ENCODE measurements around the gene PITX3.

PITX3 gene

DNA sequence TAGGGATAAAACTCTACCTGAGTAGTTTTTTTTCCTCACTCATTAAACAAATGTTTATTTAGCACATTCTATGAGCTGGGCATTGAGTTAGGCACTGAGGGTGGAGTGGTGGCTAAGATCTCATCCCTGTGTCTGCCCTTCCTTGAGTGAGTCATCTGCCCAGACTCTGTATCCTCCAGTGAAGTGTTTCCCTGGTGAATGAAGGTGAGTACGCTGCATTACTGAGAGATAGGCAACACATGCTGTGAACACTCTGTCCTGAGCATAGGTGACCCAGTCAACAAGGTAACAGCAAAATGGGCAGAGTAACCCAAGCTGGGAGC is 5.8 kb downstream of the PITX3 start:
- 0 out of 3 replicates have a peak, but pooled peaks have one; percentile 22 for ATAC-seq
- no peak for TF ChIP-seq SNAI2 (CRISPR knock-in tag; IDR thresholded peaks at IDR 0.05)
- TF ChIP-seq BACH2 (CRISPR knock-in tag; IDR thresholded peaks at IDR 0.05; ENCODE audit: borderline replicate concordance), result no peak
- no peak for TF ChIP-seq ZFP30 (CRISPR knock-in tag; IDR thresholded peaks at IDR 0.05)
- no peak for TF ChIP-seq ZC3H10 (CRISPR knock-in tag; IDR thresholded peaks at IDR 0.05)
- no peak for TF ChIP-seq OSR1 (CRISPR knock-in tag; IDR thresholded peaks at IDR 0.05)
- no peak for TF ChIP-seq TOX (CRISPR knock-in tag; IDR thresholded peaks at IDR 0.05; ENCODE audit: borderline replicate concordance)
- TF ChIP-seq CSDC2 (CRISPR knock-in tag; IDR thresholded peaks at IDR 0.05), result no peak
- no peak for TF ChIP-seq TCF4 (CRISPR knock-in tag; IDR thresholded peaks at IDR 0.05; ENCODE audit: borderline replicate concordance)
- TF ChIP-seq, protein P1, sequence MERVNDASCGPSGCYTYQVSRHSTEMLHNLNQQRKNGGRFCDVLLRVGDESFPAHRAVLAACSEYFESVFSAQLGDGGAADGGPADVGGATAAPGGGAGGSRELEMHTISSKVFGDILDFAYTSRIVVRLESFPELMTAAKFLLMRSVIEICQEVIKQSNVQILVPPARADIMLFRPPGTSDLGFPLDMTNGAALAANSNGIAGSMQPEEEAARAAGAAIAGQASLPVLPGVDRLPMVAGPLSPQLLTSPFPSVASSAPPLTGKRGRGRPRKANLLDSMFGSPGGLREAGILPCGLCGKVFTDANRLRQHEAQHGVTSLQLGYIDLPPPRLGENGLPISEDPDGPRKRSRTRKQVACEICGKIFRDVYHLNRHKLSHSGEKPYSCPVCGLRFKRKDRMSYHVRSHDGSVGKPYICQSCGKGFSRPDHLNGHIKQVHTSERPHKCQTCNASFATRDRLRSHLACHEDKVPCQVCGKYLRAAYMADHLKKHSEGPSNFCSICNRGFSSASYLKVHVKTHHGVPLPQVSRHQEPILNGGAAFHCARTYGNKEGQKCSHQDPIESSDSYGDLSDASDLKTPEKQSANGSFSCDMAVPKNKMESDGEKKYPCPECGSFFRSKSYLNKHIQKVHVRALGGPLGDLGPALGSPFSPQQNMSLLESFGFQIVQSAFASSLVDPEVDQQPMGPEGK (CRISPR knock-in tag; IDR thresholded peaks at IDR 0.05; ENCODE audit: borderline replicate concordance), result no peak
- TF ChIP-seq, protein P2, sequence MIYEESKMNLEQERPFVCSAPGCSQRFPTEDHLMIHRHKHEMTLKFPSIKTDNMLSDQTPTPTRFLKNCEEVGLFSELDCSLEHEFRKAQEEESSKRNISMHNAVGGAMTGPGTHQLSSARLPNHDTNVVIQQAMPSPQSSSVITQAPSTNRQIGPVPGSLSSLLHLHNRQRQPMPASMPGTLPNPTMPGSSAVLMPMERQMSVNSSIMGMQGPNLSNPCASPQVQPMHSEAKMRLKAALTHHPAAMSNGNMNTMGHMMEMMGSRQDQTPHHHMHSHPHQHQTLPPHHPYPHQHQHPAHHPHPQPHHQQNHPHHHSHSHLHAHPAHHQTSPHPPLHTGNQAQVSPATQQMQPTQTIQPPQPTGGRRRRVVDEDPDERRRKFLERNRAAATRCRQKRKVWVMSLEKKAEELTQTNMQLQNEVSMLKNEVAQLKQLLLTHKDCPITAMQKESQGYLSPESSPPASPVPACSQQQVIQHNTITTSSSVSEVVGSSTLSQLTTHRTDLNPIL (CRISPR knock-in tag; IDR thresholded peaks at IDR 0.05; ENCODE audit: low read depth), result no peak
- no peak for TF ChIP-seq ARNTL (CRISPR knock-in tag; IDR thresholded peaks at IDR 0.05; ENCODE audit: borderline replicate concordance, low read depth)
- TF ChIP-seq, protein P3, sequence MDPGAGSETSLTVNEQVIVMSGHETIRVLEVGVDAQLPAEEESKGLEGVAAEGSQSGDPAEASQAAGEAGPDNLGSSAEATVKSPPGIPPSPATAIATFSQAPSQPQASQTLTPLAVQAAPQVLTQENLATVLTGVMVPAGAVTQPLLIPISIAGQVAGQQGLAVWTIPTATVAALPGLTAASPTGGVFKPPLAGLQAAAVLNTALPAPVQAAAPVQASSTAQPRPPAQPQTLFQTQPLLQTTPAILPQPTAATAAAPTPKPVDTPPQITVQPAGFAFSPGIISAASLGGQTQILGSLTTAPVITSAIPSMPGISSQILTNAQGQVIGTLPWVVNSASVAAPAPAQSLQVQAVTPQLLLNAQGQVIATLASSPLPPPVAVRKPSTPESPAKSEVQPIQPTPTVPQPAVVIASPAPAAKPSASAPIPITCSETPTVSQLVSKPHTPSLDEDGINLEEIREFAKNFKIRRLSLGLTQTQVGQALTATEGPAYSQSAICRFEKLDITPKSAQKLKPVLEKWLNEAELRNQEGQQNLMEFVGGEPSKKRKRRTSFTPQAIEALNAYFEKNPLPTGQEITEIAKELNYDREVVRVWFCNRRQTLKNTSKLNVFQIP (CRISPR knock-in tag; IDR thresholded peaks at IDR 0.05; ENCODE audit: borderline replicate concordance, low read depth), result no peak
- no peak for TF ChIP-seq ZNF8 (CRISPR knock-in tag; IDR thresholded peaks at IDR 0.05)
- no peak for TF ChIP-seq ZNF565 (CRISPR knock-in tag; conservative IDR thresholded peaks at IDR 0.05; ENCODE audit: low read depth)
- TF ChIP-seq, protein P4, sequence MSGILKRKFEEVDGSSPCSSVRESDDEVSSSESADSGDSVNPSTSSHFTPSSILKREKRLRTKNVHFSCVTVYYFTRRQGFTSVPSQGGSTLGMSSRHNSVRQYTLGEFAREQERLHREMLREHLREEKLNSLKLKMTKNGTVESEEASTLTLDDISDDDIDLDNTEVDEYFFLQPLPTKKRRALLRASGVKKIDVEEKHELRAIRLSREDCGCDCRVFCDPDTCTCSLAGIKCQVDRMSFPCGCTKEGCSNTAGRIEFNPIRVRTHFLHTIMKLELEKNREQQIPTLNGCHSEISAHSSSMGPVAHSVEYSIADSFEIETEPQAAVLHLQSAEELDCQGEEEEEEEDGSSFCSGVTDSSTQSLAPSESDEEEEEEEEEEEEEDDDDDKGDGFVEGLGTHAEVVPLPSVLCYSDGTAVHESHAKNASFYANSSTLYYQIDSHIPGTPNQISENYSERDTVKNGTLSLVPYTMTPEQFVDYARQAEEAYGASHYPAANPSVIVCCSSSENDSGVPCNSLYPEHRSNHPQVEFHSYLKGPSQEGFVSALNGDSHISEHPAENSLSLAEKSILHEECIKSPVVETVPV (CRISPR knock-in tag; IDR thresholded peaks at IDR 0.05), result no peak
- no peak for TF ChIP-seq ESRRG (CRISPR knock-in tag; IDR thresholded peaks at IDR 0.05)
- no peak for TF ChIP-seq ZNF70 (CRISPR knock-in tag; IDR thresholded peaks at IDR 0.05)

DNA sequence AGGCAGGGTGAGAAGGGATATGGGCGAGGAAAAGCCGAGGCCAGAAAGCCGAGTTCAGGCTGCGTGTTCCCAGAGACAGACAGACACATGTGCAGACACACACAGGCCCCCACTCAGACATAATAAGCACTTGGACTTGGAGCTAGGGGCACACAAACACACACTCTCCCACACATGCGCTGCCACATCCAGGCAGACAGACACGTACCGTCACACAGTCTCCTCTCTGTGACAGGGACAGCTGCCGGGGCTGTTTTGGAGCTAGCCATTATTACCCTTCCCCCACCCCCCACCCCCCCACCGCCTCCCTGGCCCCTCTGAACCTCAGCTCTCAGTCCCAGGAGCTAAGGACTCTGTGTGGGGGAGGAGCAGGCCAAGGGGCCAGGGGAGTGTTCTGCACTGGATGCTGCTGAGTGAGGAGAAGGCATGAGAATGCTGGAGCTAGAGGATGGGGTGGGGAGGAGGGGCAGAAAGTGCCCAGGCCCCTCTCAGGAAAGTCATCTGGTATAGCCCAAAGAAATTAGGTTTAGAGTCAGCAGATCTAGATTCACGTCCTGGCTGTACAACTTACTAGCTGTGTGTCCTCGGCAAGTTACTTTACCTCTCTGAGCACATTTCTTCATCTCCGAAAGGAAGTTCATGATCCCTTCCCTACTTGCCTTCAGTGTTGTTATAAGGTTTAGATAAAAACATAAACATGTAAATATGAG is 6.3 kb downstream of the PITX3 start:
- no peak for ATAC-seq
- TF ChIP-seq ZNF70 (CRISPR knock-in tag; IDR thresholded peaks at IDR 0.05) (no peak), BACH2 (CRISPR knock-in tag; IDR thresholded peaks at IDR 0.05; ENCODE audit: borderline replicate concordance) (no peak), ZFP3 (CRISPR knock-in tag; IDR thresholded peaks at IDR 0.05) (no peak), ZC3H10 (CRISPR knock-in tag; IDR thresholded peaks at IDR 0.05) (no peak), ESRRG (CRISPR knock-in tag; IDR thresholded peaks at IDR 0.05) (no peak), SNAI2 (CRISPR knock-in tag; IDR thresholded peaks at IDR 0.05) (no peak), ZNF8 (CRISPR knock-in tag; IDR thresholded peaks at IDR 0.05) (no peak), ZNF565 (CRISPR knock-in tag; conservative IDR thresholded peaks at IDR 0.05; ENCODE audit: low read depth) (no peak), TOX (CRISPR knock-in tag; IDR thresholded peaks at IDR 0.05; ENCODE audit: borderline replicate concordance) (no peak)

DNA sequence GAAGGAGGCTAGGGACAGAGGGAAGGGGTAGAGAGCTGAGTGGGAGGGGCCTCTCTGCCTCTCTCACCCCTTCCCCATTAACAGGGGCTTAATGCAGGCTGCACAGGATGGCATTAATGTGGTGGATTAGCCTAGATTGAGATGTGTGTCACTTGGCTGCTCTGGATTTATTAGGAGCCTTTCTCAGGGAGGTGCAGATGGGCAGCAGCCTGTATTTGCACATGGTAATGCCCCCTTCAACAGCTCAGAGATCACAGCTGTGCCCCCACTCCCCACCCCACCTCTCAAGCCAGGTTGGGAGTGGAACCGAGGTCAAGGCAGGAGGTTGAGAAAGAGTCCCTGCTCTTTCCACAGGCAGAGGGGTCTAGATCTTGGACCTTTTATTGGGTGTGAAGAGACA is 7.3 kb downstream of the PITX3 start:
- ATAC-seq, result no peak
- TF ChIP-seq ZC3H10 (CRISPR knock-in tag; IDR thresholded peaks at IDR 0.05), result no peak
- TF ChIP-seq, protein P5, sequence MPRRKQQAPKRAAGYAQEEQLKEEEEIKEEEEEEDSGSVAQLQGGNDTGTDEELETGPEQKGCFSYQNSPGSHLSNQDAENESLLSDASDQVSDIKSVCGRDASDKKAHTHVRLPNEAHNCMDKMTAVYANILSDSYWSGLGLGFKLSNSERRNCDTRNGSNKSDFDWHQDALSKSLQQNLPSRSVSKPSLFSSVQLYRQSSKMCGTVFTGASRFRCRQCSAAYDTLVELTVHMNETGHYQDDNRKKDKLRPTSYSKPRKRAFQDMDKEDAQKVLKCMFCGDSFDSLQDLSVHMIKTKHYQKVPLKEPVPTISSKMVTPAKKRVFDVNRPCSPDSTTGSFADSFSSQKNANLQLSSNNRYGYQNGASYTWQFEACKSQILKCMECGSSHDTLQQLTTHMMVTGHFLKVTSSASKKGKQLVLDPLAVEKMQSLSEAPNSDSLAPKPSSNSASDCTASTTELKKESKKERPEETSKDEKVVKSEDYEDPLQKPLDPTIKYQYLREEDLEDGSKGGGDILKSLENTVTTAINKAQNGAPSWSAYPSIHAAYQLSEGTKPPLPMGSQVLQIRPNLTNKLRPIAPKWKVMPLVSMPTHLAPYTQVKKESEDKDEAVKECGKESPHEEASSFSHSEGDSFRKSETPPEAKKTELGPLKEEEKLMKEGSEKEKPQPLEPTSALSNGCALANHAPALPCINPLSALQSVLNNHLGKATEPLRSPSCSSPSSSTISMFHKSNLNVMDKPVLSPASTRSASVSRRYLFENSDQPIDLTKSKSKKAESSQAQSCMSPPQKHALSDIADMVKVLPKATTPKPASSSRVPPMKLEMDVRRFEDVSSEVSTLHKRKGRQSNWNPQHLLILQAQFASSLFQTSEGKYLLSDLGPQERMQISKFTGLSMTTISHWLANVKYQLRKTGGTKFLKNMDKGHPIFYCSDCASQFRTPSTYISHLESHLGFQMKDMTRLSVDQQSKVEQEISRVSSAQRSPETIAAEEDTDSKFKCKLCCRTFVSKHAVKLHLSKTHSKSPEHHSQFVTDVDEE (CRISPR knock-in tag; IDR thresholded peaks at IDR 0.05), result no peak

All from SK-N-SH treated with all-trans-retinoic acid at 6 μM for 48 hours (cell line).